ENCODE measurements around the gene NDUFB4.

The NDUFB4 gene

DNA sequence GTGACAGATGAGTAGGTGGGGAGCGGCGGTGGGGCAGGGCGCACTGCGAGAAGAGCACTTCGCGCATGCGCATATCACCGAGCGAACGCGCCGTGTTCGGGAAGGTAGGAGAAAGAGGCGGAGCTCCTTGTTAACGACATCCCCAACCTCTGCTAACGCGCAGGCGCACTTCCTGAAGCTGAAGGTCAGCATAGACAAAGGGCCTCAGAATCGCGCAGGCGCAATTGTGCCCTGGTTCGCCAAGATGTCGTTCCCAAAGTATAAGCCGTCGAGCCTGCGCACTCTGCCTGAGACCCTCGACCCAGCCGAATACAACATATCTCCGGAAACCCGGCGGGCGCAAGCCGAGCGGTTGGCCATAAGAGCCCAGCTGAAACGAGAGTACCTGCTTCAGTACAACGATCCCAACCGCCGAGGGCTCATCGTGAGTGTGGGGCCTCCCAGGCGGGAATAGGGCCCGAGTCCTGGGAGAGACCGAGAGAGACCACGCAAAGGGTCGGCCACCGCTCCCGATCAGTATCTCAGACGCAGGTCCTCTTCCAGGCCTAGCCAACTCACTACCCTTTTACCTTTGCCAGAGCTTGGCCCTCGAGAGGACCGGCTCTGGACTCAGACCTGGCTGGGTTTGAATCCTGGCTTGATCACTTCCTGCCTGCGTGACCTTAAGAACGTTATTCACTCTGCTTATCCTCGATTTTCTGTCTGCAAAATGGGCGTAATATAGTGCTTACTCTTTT, at the start of gene NDUFB4:
Gene NDUFB4 (plus strand): TSS at position 221 of the 737 bp plus-strand sequence. CDS start 24 bp downstream, at position 245.
- DNase-seq (ENCODE audit: low read depth): peak; percentile 89

DNA sequence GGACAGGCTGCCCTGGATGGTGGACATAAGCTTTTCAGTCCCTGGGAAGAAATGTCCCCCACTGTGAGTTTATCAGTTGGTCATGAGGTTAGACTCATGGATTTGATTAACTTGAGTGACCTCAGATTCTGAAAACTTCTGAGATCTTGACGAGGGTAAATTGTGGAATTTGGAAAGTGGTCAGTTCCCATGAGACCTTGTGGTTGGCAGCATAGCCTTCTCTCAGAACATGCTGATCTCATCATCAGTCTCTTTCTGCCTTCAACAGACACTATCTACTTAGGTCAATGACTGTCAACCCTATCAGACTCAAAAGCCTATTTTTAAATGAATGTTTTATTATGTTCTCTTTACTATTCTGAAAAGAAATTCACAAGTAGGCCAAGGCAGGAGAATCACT, 45.6 kb upstream of the NDUFB4 start:
- DNase-seq (ENCODE audit: low read depth): no peak

DNA sequence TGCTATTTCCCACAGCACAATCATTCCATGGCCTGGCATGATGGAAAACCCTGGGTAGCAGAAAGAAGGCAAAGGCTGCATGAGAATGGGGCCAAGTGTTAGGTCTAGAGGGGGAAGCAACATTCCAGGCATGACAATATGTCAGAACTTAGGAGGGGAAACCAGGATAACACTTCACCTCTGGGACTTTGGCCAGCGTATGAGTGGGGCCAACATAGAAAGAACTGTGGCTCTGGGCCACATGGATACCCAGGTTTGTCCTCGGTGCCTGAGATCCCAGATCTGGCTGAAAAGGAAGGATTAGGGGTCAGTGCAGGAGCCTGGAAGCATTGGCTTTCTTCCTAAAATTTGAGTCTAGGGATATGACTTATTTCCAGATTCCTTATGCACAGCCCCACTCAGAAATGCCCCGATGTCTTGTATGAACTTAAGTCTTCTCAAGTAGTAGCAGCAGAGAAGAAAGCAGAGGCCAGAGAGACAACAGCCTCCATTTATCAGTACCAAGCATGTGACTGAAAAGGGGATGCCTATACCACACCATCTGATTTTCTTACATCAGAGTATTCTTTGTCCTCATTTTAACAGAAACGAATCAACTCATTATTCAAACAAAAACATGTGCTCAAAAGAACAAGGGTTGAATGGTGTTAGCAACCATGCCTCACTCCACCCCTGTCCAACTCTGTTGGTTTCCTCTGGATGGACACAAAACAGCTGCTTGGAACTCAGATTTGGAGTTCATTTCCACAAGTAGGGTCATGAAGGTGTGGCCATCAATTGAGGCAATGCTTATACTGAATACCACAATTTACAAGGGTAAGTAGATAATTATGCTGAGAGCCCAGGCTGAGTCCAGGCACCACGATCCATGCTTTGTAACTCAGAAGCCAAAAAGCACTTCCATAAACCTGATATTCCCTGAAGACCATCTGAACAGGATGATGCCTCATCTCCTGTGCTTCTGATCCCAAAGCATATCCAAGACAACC, 43.7 kb upstream of the NDUFB4 start:
- no peak for DNase-seq (ENCODE audit: low read depth)

DNA sequence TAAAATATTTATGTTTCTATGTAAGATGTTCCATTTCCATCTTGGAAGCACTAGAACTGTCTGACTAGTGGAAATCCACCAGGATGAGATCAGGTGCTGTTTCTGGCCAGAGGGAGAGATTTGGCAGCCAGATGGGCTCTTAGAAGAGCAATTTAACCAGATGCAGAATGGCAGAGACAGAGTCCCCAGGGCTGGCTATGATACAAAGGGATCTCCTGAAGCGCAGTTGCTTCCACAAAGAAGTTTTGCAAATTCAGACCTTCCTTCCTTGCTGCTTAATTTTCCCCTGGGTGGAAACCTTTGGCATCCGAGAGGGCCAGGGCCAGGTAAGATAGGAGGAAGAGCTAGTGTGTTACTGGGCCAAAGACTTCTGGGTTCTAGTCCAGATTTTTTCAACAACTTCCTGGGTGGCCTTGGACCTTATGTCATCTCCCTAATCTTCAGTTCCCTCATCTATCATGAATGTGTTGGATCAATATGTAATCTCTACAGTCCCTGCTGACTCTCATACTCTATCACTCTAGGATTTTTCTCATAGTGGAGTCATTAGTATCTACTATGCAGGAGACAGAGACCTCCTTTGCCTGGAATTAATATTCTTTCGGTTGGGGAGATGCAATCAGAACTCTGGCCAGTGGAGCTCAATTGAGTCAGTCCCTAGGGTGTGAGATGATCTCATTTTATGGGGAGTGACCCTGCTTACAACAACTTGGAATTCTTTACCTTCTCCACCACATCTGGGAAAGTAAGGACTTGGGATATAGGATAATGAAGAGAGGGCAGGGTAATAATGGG, 41.1 kb upstream of the NDUFB4 start:
- no peak for DNase-seq (ENCODE audit: low read depth)

DNA sequence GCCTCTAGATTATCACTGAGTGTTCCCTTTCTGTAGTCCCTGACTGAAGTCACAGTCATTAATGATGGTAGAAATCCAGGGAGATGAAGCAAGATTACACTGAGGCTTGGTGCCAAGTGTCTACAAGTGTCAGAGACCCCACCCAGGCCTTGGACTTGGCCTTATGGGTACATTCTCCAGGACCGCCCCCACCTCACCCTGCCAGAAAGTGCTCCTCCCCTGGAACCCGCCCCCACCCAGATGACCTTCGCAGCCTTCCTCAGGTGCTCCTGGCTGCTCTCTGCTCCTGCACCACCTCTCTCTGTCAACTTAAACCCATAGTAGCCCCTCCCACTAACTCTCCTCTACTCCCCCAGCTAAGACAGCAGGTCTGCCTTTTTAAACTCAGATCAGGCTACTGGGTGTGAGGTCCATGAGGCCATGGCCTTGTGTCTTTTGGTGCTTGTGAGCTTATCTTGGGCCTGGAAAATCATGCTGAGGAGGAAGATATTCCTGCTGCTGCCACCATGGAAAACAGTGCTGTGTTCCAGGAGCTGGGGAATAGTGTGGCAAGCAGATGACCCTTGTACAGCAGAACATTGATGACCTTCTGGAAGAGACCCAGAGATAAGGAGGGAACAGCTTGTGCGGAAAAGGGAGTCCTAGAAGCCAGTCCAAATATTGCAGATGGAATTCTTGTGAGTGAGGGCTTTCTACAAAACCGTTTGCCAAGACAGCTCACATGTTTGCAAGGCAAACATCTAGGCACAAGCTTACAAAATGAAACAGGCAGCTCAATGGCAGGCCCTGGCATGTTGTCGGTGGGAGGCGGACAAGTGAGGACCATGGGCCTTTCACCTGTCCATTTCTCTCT, 40.3 kb upstream of the NDUFB4 start:
- DNase-seq (ENCODE audit: low read depth): no peak

DNA sequence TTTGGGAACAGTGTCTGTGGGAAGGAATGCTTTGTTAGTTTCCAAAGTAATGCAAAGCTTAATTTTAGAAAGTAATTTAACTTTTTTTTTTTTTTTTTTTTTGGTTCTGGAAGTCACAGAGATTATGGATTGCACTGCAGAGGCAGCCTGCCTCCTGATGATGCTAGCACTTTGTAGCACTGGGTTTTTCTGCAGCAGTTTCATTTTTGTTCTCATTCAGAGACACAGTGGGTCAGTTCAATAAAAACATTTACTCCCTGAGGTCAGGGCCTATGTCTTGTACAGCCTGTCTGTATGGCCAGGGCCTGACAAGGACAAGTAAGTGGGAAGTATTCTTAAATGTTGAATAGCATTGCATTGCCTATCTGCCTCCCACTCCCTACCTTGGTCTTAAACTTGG, 39.0 kb upstream of the NDUFB4 start:
- no peak for DNase-seq (ENCODE audit: low read depth)

DNA sequence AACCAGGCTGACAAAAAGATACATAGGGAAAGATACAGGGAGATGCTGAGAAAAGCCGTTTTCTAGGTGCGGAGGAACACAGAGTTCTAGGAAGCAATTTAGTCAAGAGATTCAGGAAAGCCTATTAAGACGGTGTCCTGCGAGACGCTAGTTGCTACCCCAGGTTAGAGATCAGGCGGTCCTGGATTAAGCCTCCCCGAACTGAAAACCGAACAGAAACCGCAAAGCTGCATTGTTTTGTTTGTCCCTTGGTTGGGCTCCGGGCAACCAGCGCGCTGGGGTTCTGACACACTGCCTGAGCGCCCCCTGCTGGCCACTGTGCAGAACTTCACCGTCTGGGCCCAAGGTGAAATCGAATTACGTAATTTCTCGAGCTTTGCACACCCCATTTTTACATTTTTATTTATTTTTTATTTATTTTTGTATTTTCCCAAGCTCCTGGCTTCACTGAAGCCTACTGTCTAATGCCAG, 37.3 kb upstream of the NDUFB4 start:
- DNase-seq (ENCODE audit: low read depth): peak; percentile 75

DNA sequence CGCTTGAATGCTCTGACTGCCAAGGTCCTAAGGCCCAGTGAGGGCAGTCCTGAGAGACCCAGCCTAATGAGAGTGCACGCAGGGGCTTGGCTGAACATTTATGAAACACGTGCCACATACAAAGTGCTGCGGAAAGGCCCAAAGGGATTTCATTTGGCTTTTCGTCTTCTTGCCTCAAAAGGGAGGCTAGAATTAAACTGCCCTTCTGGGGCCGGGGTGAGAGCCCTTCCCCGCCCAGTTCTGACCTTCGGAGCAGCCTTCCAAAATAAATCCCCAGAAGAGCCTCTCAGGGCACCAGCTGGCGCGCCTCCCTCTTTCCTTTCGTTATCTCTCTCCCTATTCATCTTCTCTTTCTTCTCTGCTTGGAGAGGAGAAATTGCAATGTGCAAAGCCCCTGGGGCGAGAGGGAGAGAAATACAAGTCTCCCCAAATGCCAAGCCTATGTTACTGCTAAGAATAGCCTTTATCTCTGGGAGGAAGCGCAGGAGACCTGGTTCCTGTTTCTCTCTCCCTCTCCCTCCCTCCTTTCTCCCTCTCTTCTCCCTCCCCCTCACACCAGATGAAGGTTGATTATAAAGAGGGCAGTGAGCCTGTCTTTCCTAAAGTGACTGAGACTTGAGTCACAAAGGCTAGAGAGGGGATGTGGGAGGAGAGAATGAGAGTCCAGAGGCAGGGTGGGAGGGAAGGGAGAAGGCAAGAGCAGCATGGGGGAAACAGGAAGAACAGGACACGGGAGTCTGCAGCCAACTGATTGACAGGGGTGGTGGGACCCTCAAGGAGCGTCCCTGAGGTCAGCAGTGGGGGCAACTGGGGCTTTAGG, 36.7 kb upstream of the NDUFB4 start:
- no peak for DNase-seq (ENCODE audit: low read depth)

DNA sequence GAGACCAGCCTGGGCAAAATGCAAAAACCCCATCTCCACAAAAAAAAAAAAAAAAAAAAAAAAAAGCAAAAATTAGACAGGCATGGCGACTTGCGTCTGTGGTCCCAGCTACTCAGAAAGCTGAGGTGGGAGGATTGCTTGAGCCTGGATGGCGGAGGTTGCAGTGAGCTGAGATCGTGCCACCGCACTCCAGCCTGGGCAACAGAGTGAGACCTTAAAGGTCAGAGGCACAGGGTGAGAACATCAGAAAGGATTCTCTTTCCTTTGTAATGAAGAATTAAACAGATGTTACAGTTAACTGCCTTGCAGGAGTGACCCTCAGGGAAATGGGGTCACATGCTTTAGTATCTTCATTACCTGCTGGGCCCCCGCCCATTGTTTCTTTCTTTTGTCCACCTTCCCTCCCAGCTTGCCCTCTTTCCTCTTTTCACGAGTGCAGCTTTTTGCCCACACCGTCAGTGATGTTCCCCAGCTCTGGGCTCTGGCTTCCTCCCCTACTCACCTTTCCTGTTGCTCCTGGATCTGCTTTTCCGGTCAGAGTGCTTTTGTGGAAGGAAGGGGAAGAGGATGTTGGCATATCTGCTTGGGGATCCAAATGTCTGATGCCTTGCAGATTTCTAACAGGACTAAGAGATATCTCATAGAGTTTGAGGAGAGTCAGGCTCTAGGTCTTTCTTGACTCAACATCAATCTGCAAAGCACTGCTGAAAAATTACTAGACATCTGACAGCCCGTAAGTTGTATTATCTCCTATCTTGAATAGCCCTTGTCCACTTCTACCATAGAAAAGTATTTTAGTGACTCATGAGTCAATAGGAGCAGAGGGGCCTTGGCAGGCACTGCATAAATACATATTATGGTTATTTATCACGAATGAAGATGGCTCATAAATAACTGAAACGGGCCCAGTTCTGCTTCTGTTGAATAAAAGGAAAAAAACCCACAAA, 35.6 kb upstream of the NDUFB4 start:
- DNase-seq (ENCODE audit: low read depth): no peak

DNA sequence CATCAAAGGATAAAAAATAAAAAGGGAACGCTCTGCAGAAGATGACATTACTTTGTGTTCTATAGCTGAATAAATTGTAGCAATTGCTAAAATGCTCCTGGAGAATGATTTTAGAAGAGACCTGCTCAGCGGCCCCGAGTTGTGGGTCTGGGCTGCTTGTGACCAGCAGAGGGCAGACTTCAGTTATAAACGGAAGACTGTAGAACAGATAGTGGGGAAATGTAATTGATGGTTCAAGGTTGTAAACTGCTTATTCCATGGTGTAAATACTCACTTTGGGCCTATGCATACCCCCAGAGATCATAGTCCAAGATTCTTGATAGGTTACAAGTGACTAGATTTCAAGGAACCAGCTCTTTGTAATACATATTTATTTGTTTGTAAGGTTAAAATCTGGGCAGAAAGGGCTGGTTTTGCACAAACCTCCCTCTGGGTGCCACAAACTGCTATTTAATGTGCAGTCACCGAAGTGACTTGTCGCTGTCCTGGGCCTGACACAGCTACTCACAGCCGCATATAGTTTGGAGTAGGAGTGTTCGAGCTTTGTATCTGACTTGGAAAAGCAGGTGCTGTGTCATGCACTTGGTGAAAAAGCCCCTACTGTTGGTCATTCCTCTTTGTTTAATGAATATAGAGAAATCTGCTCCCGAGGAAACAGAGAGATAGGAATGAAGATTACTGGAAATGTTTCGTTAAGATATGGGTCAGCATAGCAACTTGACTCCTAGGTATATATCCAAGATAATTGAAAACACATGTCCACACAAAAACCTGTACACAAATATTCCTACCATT, 34.7 kb upstream of the NDUFB4 start:
- DNase-seq (ENCODE audit: low read depth): peak; percentile 48

DNA sequence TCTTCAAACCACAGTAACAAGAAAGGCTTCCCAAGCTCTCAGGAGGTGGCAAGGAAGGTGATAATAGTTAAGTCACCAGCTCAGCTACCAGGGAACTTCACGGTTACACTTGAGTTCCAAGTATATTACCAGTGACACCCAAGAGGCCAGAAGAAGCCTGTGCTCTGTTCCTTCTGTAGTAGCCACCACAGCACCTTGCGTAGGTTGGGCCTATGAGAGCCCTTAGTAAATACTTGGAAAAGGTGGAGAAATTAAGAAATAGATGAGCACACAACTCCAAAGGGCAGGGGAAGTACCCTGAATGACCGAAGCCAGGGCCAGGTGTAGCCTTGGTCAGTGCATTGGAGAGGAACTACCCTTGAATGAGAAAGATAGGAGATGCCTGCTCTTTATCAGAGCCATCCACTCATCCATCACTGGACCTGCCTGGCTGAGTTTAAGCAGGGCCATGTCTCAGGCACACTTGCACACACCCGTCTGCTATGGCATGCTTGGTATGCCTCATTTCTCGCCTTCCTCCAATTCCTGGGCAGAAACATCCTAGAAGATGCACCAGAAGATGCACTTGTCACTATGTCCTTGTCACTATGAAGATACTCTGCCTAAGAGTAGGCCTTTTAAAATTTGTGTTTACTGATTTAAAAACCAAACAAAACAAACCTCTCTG, 32.6 kb upstream of the NDUFB4 start:
- no peak for DNase-seq (ENCODE audit: low read depth)

DNA sequence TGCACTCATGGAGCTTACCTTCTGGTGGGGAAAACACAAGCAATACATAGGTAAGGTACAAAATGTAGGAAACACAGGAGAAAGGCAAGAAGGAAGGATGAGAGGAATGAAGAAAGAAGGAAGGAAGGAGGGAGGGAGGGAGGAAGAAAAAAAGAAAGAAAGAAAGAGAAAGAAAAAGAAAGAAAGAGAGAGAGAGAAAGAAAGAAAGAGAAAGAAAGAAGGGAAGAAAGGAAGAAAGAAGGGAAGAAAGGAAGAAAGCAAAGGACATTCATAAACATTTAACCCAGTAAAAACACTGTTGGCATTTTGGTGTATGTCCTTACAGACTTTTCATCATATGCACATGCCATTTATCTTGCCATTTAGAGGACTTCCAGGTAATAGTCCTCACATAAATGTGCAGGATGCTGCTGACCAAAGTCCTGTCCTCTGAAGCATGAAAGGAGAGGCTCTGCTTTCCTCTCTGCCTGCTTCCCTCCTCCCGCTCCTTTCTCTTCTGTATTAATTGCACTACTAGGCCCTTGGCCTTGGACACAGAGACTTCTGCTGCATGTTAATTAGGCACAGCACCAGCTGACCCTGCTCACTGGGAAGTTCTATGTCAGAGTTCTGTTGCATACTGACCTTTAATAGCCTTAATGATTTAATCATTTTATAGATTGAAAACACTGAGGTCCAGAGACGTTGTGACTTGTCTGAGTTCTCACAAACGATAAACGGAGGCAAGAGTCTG, 29.7 kb upstream of the NDUFB4 start:
- DNase-seq (ENCODE audit: low read depth): no peak

DNA sequence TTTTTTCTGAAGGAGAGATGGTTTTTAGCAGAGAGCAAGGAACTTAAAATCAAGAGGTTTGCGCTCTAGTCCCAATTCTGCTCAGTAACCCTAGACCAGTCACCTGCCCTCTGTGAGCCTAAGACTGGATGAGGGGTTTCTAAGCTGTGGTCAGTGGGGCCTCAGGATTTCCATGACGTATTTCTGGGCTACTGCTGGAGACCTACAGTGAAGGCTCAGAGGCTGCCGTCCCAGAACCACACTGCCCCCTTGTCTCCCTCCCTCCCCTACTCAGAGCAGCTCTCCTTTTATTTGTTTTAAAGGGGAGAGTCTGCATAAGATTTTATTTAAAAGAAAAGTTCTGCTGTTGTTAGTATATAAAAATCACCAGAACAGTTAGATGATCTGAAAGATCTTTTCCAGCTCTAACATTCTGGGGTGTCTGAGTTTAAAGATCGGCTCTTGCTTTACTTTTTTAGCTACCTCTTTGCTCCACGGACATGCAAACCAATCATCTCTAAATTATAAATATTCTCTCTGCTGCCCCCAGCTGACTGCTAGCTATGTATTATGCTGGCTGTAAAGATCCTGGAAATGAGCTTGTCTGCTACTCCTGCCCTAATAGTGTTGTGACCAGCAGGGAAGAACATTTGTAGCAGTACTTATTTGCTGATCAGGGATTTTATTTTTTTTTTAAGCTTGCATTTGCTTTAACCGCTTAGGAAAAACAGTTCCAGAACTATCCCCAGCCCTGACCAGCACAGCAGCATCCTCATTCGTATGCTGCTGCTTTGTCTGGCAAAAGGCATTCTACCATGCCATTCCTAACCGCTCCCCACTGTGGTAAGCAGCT, 28.6 kb upstream of the NDUFB4 start:
- no peak for DNase-seq (ENCODE audit: low read depth)

DNA sequence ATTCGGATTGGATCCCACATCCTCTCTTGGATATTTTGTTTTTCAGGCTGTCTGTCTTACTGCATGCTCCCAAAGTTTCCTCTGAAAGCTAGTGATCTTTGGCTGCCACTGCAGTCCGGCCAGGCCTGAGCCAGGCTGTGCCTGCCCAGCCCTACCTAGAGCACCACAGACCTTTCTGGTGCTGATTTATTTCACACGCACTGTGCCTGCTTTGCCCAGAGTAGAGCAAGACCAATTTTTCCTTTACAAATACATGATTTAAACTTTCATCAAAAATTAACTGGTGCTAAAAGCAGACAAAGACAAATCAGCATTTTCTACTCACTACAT, 28.0 kb upstream of the NDUFB4 start:
- no peak for DNase-seq (ENCODE audit: low read depth)

DNA sequence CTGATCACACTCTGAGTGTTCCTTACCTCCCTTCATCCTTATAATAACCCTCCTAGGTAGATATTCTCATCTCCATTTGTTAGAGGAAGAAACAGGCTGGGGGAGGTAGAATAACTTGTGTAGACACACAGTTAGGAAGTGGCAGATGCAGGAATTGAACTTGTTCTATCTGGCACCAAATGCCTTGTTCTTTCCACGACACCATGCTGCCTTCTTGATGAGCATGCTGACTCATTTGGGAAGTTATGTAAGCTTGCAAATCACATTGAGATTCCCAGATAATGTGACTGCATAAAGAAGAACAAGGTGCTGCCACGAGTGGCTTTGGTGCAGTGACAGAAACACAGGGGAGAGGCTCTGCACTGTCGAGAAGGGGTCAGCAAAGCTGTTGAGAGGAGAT, 27.5 kb upstream of the NDUFB4 start:
- DNase-seq (ENCODE audit: low read depth): no peak
